Activated CD8-positive, alpha-beta memory T cell treated with anti-CD3 and anti-CD28 coated beads, Interleukin-2, amount 50 U/mL, for 24 hours (primary cell): Measurements from ENCODE around the gene NPEPL1.
"Not testable (repeated sequence)": the region's sequence is repeated elsewhere in the genome, so short reads cannot be mapped to it uniquely, and the experiment has no call there.

Experiments
- DNase-seq: peaks from one replicate; pipeline ENCODE4 v3.0.0-alpha.2; 2020; ENCODE audit errors: extremely low read depth

Gene NPEPL1

GRCh38 chr20:58712806-58713731 lies 20.5 kb downstream of the NPEPL1 start:
- no peak for DNase-seq

- no peak for DNase-seq
Measured at GRCh38 chr20:58713801-58714339, 21.3 kb downstream of the NPEPL1 start.

- DNase-seq = no peak
Measured at GRCh38 chr20:58714340-58714922, 21.8 kb downstream of the NPEPL1 start.

- no peak for DNase-seq
Measured at GRCh38 chr20:58714923-58715351, 22.3 kb downstream of the NPEPL1 start.

GRCh38 chr20:58715391-58715800 lies 22.8 kb downstream of the NPEPL1 start:
- DNase-seq = no peak

- DNase-seq = no peak
Measured at GRCh38 chr20:58715801-58716475, 23.3 kb downstream of the NPEPL1 start.

- DNase-seq = no peak
Measured at GRCh38 chr20:58716476-58717277, 24.1 kb downstream of the NPEPL1 start.

- no peak for DNase-seq
Measured at GRCh38 chr20:58717278-58718091, 24.9 kb downstream of the NPEPL1 start.

- no peak for DNase-seq
Measured at GRCh38 chr20:58718121-58718563, 25.5 kb downstream of the NPEPL1 start.

GRCh38 chr20:58718729-58719128 lies 26.1 kb downstream of the NPEPL1 start:
- no peak for DNase-seq

GRCh38 chr20:58719258-58719657 lies 26.7 kb downstream of the NPEPL1 start:
- no peak for DNase-seq

- DNase-seq = no peak
Measured at GRCh38 chr20:58719971-58720371, 27.4 kb downstream of the NPEPL1 start.

GRCh38 chr20:58720890-58721289 lies 28.3 kb downstream of the NPEPL1 start:
- DNase-seq = no peak

- no peak for DNase-seq
Measured at GRCh38 chr20:58721951-58722778, 29.6 kb downstream of the NPEPL1 start.

GRCh38 chr20:58722877-58723627 lies 30.5 kb downstream of the NPEPL1 start:
- DNase-seq = no peak

GRCh38 chr20:58723628-58723984 lies 31.0 kb downstream of the NPEPL1 start:
- no peak for DNase-seq

- DNase-seq = not testable (repeated sequence)
Measured at GRCh38 chr20:58726156-58726555, 33.6 kb downstream of the NPEPL1 start.

- DNase-seq = no peak
Measured at GRCh38 chr20:58731192-58731591, 38.6 kb downstream of the NPEPL1 start.

- no peak for DNase-seq
Measured at GRCh38 chr20:58737198-58737597, 44.6 kb downstream of the NPEPL1 start.
